Left ventricle myocardium superior (tissue), 1 donor: ENCODE results near the gene PCDH20. TPM values are rescaled to one million over a fixed set of nuclear protein-coding genes. Genes with fewer than 3 reads are reported as not detected.
"Not testable (repeated sequence)": the region's sequence is repeated elsewhere in the genome, so short reads cannot be mapped to it uniquely, and the experiment has no call there.

Experiments
- ATAC-seq: fragments of 200-7000 bp; cut with Tn5 transposase; one replicate; pipeline ENCODE4 v1.9.1; 2020; ENCODE audit warnings: mild to moderate bottlenecking, moderate library complexity
- DNase-seq: peaks from one replicate; pipeline ENCODE4 v3.0.0-alpha.2; 2020
- intact Hi-C: fragments of 100-400 bp; cut with micrococcal nuclease; formaldehyde crosslinking; loops from one replicate; pipeline ENCODE4 v1.11.0; 2022
- long read RNA-seq: library from polyadenylated mRNA; unstranded; transcript quantifications from one replicate; pipeline ENCODE4 v2.0.0, GENCODE V29; 2021
- total RNA-seq: library from RNA; stranded (reverse); fragmentation: NEBNext Ultra II Directional; extraction: Animal tissue kit (Norgen Biotek cat#: 25700); gene quantifications from one replicate; pipeline ENCODE4 v1.2.1, GENCODE V29; 2021
- donor health status: DM: no; HTN: yes; CAD: no; lungs with severe emphysema.

Gene PCDH20
- total RNA-seq = 3.7 TPM
- long read RNA-seq, full-length matches to known transcripts = 13 of 13 reads
- long read RNA-seq, partial matches to known transcripts = 0 of 13 reads
- long read RNA-seq, other reads (novel, unspliced or antisense) = 0 of 13 reads

DNA sequence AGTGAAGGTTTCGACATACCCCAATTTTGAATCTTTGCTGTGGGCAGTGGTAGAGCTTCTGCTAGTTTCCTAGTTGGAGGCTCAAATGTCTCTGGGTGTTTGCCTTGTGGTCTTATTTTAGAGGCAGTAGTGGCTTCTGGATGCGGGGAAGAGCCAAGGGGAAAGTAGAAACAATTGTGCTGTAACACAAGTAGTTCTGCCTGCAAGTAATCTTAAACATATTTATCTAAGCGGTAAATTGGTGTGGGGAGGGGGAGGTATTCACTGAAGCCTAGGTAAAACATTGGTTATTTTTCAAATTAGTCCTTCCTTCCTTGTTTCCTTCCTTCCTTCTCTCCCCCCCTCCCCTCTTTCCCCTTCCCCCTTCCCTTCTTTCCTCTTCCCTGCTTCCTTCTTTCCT, at the start of gene PCDH20:
PCDH20 (minus strand) TSS at position 101 of the 400 bp plus-strand sequence. CDS start 691 bp downstream, outside the sequence.
- intact Hi-C loops = no loop called here
- ATAC-seq (no peak), DNase-seq (no peak)

GRCh38 chr13:61463024-61463423, 47.4 kb upstream of the PCDH20 start:
- DNase-seq = no peak
- intact Hi-C loops = no loop called here
- ATAC-seq = no peak

GRCh38 chr13:61453121-61453520, 37.5 kb upstream of the PCDH20 start:
- intact Hi-C loops = no loop called here
- no peak for ATAC-seq
- DNase-seq = no peak

DNA sequence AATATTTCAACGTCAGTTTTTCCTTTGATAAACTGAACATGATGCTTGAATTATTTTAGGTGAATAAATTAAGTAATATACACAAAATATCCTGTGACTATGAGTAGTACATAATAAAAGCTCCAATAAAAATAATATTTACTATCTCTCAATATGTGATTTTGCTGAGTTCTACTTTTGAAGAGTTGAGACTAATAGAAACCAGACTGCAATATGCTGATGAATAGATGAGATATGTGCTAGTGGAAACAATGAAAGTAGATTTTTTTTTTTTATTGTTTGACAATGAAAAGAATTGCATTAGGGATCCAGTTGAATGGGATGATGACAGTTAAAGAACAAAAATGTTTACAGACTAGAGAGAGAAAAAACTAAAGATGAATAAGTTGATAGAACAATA, 16.4 kb upstream of the PCDH20 start:
- ATAC-seq (no peak), DNase-seq (no peak)
- intact Hi-C loops = no loop called here

DNA sequence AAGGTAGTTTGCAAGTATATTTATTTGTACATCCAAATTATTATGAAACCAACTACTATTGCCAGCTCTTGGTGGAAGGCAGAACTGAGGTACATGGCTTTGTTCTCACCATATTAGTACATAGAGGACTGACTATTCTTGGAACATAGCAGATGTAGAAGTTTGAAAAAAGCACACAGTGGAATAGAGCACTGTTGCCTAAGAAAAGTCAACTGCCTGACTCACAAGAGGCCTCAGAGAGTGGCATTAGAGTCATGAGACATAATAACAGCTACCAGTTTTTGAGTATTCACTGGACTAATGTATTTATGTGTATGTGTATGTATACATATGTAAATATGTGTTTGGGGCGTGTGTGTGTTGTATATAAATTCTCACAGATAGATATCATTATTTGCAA, 8.3 kb upstream of the PCDH20 start:
- ATAC-seq = no peak
- intact Hi-C loops = no loop called here

GRCh38 chr13:61417086-61417570, 1.5 kb upstream of the PCDH20 start:
- intact Hi-C loops = no loop called here
- ATAC-seq (no peak), DNase-seq (no peak)

More for the DNA sequence above, 8.3 kb upstream of the PCDH20 start:
- no peak for DNase-seq

DNA sequence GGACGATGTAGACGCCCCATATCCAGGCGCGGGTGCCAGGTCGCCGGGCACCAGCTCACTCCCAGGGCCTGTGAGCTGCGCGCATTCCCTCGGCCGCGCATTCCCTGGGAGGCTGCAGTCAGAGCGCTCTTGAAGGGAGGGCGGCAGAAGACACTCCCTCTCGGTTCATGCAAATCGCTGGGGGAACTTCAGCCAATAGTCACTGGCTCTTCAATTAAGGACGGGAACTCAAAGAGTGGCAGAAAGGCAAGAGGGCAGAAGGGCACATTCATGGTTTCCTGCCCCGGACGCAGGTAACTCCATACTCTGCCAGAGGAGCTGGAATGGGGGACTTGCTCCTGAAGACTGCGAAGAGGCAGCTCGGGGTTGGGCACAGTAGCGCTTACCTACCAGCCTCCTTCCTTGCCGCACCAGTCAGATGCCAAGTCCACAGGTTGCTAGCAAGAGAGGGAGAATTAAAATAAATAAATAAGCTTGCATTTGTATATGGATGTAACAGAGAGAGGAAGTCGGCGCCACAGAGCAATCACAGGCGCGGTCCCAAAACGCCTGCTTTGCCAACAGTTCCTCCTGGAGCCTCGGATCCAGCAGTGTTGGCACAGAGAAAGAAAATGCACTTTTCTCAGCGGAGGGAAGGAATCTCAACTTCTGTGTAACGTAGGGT, 459 bp downstream of the PCDH20 start:
- peak; percentile 65 for DNase-seq
- intact Hi-C loops = no loop called here
- ATAC-seq = peak; percentile 97

DNA sequence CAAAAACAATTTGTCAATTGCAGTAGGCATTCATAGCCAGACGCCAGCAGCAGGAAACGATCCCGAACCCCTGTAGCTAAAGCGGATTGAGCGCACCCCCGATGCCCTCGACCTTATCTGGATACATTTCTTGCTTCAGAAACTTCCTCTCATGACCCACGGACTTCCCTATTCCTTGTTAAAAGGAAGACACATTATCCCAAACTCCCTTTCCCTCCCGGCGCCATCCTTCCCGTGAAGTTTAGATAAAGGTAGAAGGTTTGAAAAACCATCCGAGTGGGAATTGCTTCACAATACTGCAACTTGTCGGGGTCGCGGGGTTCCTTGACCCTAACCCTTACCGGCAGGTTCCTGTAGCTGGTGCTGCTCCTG, 977 bp downstream of the PCDH20 start:
- intact Hi-C loops = no loop called here
- ATAC-seq (no peak), DNase-seq (no peak)

DNA sequence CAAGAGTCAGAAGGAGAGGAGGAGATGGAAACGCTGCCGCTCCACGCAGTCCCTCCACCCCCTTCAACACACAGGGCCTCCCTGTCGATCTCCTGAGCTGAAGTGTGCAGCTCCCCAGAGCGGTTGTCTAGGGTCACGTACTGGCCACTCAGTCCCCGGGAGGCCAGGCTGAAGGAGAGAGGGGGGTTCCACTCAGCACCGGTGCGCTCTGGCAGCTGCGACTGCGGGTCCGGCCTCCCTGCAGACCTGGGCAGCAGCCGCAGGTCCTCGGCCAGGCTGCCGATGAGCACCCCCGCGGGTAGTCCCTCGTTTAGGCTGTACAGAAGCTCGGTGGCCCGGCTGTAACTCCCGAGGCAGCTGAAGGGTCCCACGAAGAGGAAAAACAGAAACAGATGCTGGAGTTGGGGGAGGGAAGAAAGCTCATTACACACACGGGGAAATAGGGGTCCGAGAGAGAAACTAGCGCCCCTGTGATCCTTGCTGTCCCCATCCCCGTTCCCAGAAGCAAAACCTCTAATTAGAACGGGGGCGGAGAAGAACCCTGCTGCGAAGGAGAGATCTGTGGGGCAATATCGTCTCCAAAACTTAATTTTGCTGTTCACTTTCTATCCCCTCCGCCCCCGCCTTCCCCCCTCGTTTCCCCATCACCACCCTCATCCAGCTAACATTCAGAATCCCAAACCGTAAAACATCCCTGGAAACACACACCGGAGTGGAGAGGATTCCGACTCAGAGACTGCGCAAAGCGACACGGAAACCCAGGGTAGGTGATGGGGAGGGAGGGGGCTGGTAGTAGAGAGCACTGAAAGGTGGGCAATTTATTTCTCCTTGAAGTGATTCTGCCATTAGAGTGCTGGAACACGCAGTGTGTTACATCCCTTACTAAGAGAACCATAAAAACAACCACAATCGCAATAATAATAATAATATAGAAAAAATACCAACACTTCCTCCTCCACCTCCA, 1.8 kb downstream of the PCDH20 start:
- ATAC-seq (no peak), DNase-seq (peak; percentile 22)
- intact Hi-C loops = no loop called here

- intact Hi-C loops = no loop called here
- ATAC-seq (no peak), DNase-seq (no peak)
These were observed 4.9 kb downstream of the PCDH20 start for GRCh38 chr13:61410669-61411297.

DNA sequence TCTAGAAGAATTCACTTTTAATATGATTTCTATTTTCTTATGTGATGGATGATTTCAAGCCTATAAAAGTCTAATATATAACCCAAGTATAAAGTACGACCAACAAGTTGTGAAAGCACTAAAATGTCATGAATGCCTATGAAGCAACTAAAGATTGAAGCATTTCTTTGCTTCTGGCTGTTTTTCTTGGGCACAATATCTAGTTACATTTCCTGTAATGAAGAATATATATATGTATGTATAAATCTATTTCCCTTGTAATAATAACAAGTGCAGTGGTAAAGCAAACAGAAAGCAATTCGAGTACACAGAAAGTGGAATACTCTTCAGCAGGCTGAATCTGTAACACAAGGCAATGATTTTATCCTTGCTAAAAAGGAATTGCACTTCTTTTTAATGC, 5.4 kb downstream of the PCDH20 start:
- ATAC-seq (no peak), DNase-seq (no peak)
- intact Hi-C loops = no loop called here

DNA sequence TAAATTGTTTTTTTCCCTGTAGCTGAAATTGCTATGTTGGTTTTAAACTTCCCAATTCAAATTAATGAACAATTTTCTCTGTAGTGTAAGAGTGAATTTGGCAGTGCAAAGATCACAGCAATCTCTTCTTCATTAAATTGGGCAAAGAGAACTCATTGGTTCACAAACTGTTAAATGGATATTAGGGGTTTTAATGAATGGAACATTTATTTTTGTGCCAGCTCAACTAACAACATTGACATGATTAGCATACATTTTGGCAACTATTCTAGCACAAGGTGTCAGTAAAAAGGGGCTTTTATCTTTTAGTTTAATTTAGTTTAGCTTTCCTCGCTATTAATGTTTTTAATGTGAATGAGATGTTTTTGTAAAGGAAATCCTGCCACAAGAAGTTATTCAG, 7.1 kb downstream of the PCDH20 start:
- DNase-seq (no peak), ATAC-seq (no peak)
- intact Hi-C loops = no loop called here

- intact Hi-C loops = no loop called here
- ATAC-seq (no peak), DNase-seq (no peak)
These were observed 9.4 kb downstream of the PCDH20 start for GRCh38 chr13:61406275-61406674.

- DNase-seq = no peak
- no peak for ATAC-seq
- intact Hi-C loops = no loop called here
These were observed 19.5 kb downstream of the PCDH20 start for GRCh38 chr13:61396121-61396520.

DNA sequence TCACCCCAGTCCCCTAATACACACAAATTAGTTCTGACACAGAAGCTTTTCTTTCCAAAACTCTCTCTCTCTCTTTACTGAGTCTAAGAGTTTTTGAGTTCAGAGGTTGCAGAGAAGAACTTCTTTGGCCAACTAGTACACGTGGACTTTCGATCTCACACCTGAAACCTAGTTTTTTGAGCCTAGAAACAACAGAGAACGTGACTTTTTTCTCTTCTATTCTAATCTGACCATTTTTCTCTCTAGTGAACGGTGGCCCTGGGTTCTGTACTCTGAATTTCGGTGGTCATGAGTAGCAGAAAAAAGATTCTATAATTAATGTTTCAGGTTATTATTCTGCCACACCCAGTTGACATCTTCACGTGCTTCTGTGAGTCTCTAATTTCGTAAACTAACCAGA, 24.2 kb downstream of the PCDH20 start:
- intact Hi-C loops = no loop called here
- ATAC-seq (no peak), DNase-seq (no peak)

GRCh38 chr13:61387694-61388093, 28.0 kb downstream of the PCDH20 start:
- DNase-seq (no peak), ATAC-seq (no peak)
- intact Hi-C loops = no loop called here

GRCh38 chr13:61383111-61383510, 32.5 kb downstream of the PCDH20 start:
- DNase-seq = no peak
- no peak for ATAC-seq
- intact Hi-C loops = no loop called here

GRCh38 chr13:61370520-61370919, 45.1 kb downstream of the PCDH20 start:
- DNase-seq (no peak), ATAC-seq (no peak)
- intact Hi-C loops = no loop called here

DNA sequence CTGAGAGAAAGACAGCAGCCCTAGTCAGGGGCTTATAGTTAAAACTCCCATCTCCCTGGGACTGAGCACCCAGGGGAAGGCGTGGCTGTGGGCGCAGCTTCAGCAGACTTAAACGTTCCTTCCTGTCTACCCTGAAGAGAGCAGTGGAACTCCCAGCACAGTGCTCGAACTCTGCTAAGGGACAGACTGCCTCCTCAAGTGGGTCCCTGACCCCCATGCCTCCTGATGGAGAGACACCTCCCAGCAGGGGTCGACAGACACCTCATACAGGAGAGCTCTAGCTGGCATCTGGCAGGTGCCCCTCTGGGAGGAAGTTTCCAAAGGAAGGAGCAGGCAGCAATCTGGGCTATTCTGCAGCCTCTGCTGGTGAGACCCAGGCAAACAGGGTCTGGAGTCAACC, 51.0 kb downstream of the PCDH20 start:
- intact Hi-C loops, DNase-seq, ATAC-seq: not testable (repeated sequence)

- intact Hi-C loops = no loop called here
- DNase-seq (no peak), ATAC-seq (no peak)
These were observed 53.1 kb downstream of the PCDH20 start for GRCh38 chr13:61362522-61362921.
